Mononuclear cell (primary cell): ENCODE measurements around the gene CLSTN3. TPM values are rescaled to one million over a fixed set of nuclear protein-coding genes. Genes with fewer than 3 reads are reported as not detected.

Experiments used
- H3K27me3 ChIP-seq: 2 replicates; pipeline ENCODE4 v1.6.0; 2011; ENCODE audit warnings: low read length, control low read depth; ENCODE audit not compliant: insufficient read depth
- H3K4me1 ChIP-seq: 2 replicates; pipeline ENCODE4 v1.5.1; 2011; ENCODE audit warnings: mild to moderate bottlenecking, low read length, control low read depth; ENCODE audit not compliant: insufficient read depth
- H3K4me3 ChIP-seq: 2 replicates; pipeline ENCODE4 v1.5.1; 2011; ENCODE audit warnings: mild to moderate bottlenecking, low read length, moderate library complexity
- H3K9me3 ChIP-seq: 2 replicates; pipeline ENCODE4 v1.5.1; 2011; ENCODE audit warnings: low read depth, mild to moderate bottlenecking, control low read depth, low read length
- total RNA-seq: library from RNA; depleted of rRNA; stranded (reverse); fragments of >200 nt; gene quantifications from one replicate; pipeline ENCODE4 v1.2.3, GENCODE V29; 2012

CLSTN3 gene
- 13.0 TPM for total RNA-seq

GRCh38 chr12:7129872-7130691 lies at the start of gene CLSTN3:
Gene CLSTN3 (plus strand): TSS chr12:7130371. CDS start chr12:7130649, 278 bp downstream.
- Histone ChIP-seq H3K27me3 (no peaks in the 10 kb centered on the region), H3K4me3 (peak within 1 kb of the TSS; percentile 52), H3K9me3 (no peaks in the 10 kb centered on the region), H3K4me1 (peaks cover 20% of the 10 kb centered on the region)

- no peaks in the 10 kb centered on the region for H3K27me3 ChIP-seq
- no peaks in the 10 kb centered on the region for H3K9me3 ChIP-seq
- H3K4me1 ChIP-seq = no peaks in the 10 kb centered on the region
- no peak overlapping the region for H3K4me3 ChIP-seq
Observed at GRCh38 chr12:7081037-7081436, 49.1 kb upstream of the CLSTN3 start.

- H3K27me3 ChIP-seq = no peaks in the 10 kb centered on the region
- H3K4me3 ChIP-seq = no peak overlapping the region
- no peaks in the 10 kb centered on the region for H3K4me1 ChIP-seq
- no peaks in the 10 kb centered on the region for H3K9me3 ChIP-seq
Observed at GRCh38 chr12:7083125-7083524, 47.0 kb upstream of the CLSTN3 start.

- H3K9me3 ChIP-seq = no peaks in the 10 kb centered on the region
- H3K4me3 ChIP-seq = no peak overlapping the region
- peaks cover 4% of the 10 kb centered on the region for H3K4me1 ChIP-seq
- no peaks in the 10 kb centered on the region for H3K27me3 ChIP-seq
Observed at GRCh38 chr12:7089196-7089871, 40.8 kb upstream of the CLSTN3 start.

GRCh38 chr12:7090222-7090998 lies 39.8 kb upstream of the CLSTN3 start:
- H3K4me1 ChIP-seq = peaks cover 4% of the 10 kb centered on the region
- H3K4me3 ChIP-seq = no peak overlapping the region
- no peaks in the 10 kb centered on the region for H3K27me3 ChIP-seq
- H3K9me3 ChIP-seq = no peaks in the 10 kb centered on the region

- Histone ChIP-seq H3K27me3 (no peaks in the 10 kb centered on the region), H3K9me3 (no peaks in the 10 kb centered on the region), H3K4me3 (no peak overlapping the region), H3K4me1 (peaks cover 4% of the 10 kb centered on the region)
Observed at GRCh38 chr12:7091171-7091570, 39.0 kb upstream of the CLSTN3 start.

GRCh38 chr12:7091660-7092228 lies 38.4 kb upstream of the CLSTN3 start:
- no peaks in the 10 kb centered on the region for H3K9me3 ChIP-seq
- peaks cover 4% of the 10 kb centered on the region for H3K4me1 ChIP-seq
- no peak overlapping the region for H3K4me3 ChIP-seq
- no peaks in the 10 kb centered on the region for H3K27me3 ChIP-seq

- Histone ChIP-seq H3K4me3 (peak within 1 kb of the TSS; percentile 31), H3K9me3 (no peaks in the 10 kb centered on the region), H3K27me3 (no peaks in the 10 kb centered on the region), H3K4me1 (peaks cover 4% of the 10 kb centered on the region)
Observed at GRCh38 chr12:7092229-7092985, 37.8 kb upstream of the CLSTN3 start, which contains the start of gene C1R. Gene C1R (minus strand): TSS chr12:7092445. CDS start chr12:7092388, 57 bp downstream.

GRCh38 chr12:7092986-7093460 lies 37.1 kb upstream of the CLSTN3 start:
- Histone ChIP-seq H3K4me1 (peaks cover 4% of the 10 kb centered on the region), H3K4me3 (no peak overlapping the region), H3K27me3 (no peaks in the 10 kb centered on the region), H3K9me3 (no peaks in the 10 kb centered on the region)

- no peaks in the 10 kb centered on the region for H3K9me3 ChIP-seq
- H3K27me3 ChIP-seq = no peaks in the 10 kb centered on the region
- no peak overlapping the region for H3K4me3 ChIP-seq
- H3K4me1 ChIP-seq = peaks cover 4% of the 10 kb centered on the region
Observed at GRCh38 chr12:7093486-7093885, 36.7 kb upstream of the CLSTN3 start.

GRCh38 chr12:7093892-7094291 lies 36.3 kb upstream of the CLSTN3 start:
- peaks cover 5% of the 10 kb centered on the region for H3K4me1 ChIP-seq
- no peaks in the 10 kb centered on the region for H3K27me3 ChIP-seq
- H3K4me3 ChIP-seq = no peak overlapping the region
- H3K9me3 ChIP-seq = no peaks in the 10 kb centered on the region

GRCh38 chr12:7096006-7096932 lies 33.9 kb upstream of the CLSTN3 start:
- Histone ChIP-seq H3K4me3 (no peak overlapping the region), H3K9me3 (no peaks in the 10 kb centered on the region)

GRCh38 chr12:7096979-7097378 lies 33.2 kb upstream of the CLSTN3 start:
- no peaks in the 10 kb centered on the region for H3K27me3 ChIP-seq
- H3K4me1 ChIP-seq = peaks cover 14% of the 10 kb centered on the region
- H3K9me3 ChIP-seq = no peaks in the 10 kb centered on the region
- no peak overlapping the region for H3K4me3 ChIP-seq

More at GRCh38 chr12:7096006-7096932, 33.9 kb upstream of the CLSTN3 start:
- no peaks in the 10 kb centered on the region for H3K27me3 ChIP-seq
- H3K4me1 ChIP-seq = peaks cover 15% of the 10 kb centered on the region
